Stomach (tissue), 19 donors: ENCODE data around the gene ERCC2. TPM values are rescaled to one million over a fixed set of nuclear protein-coding genes. Genes with fewer than 3 reads are reported as not detected.

Experiments used
- DNase-seq, 2 donors: peaks; one replicate each; pipeline versions ENCODE4 v3.0.0 to v3.0.0-alpha.2; 2013 to 2019
- H3K27ac ChIP-seq, 5 donors: fragments of 200-600 bp in 4 of 5; sonication (generic) in 4 of 5; one replicate each; pipeline ENCODE4 v1.5.1; 2013 to 2019; ENCODE audit warnings: mild to moderate bottlenecking in 1 of 5, moderate library complexity in 1 of 5
- H3K27me3 ChIP-seq, 3 donors: fragments of 200-600 bp; sonication (generic); one replicate each; pipeline ENCODE4 v1.5.1; 2017 to 2019; ENCODE audit warnings: mixed run types in 1 of 3
- H3K36me3 ChIP-seq, 4 donors: fragments of 200-600 bp; sonication (generic); 1 replicate in 3 of 4; 2 replicates in 1 of 4; pipeline ENCODE4 v1.5.1; 2016 to 2019
- H3K4me1 ChIP-seq, 4 donors: fragments of 200-600 bp; sonication (generic); one replicate each; pipeline ENCODE4 v1.5.1; 2016 to 2019
- H3K4me3 ChIP-seq, 4 donors: fragments of 200-600 bp; sonication (generic) in 3 of 4; one replicate each; pipeline ENCODE4 v1.5.1; 2016 to 2019; ENCODE audit warnings: mild to moderate bottlenecking in 1 of 4
- H3K9me3 ChIP-seq, 4 donors: fragments of 200-600 bp; sonication (generic); one replicate each; pipeline ENCODE4 v1.5.1; 2016 to 2019
- EP300 ChIP-seq: sonication (generic); formaldehyde crosslinking; IDR thresholded peaks from one replicate; pipeline ENCODE4 v1.6.1; 2017; ENCODE audit warnings: antibody characterized with exemption
- POLR2A ChIP-seq, 4 donors: fragments of 450-650 bp; IDR thresholded peaks; one replicate each; pipeline ENCODE4 v1.6.1; 2016; ENCODE audit warnings: antibody characterized with exemption in 4 of 4, control low read depth in 2 of 4, mild to moderate bottlenecking in 1 of 4, moderate library complexity in 1 of 4
- POLR2AphosphoS5 ChIP-seq, 3 donors: sonication (generic); formaldehyde crosslinking; IDR thresholded peaks; one replicate each; pipeline ENCODE4 v1.6.1; 2016; ENCODE audit warnings: antibody characterized with exemption in 3 of 3
- WGBS, 5 donors: extraction: QIAGEN DNeasy Blood & Tissue Kit in 3 of 5; methylation state at CpG; one replicate each; pipeline versions ENCODE4 v1.1.5 to v1.1.7; 2013 to 2018; 5-methylcytosine and 5-hydroxymethylcytosine counted together
- intact Hi-C: fragments of 100-400 bp; cut with DNase I; formaldehyde crosslinking; loops from one replicate; pipeline ENCODE4 v1.15.1; 2023; ENCODE audit warnings: low total_unique reads
- long read RNA-seq, 10 donors: transcript quantifications; one replicate each; lab custom pipeline, GENCODE V29; 2026
- polyA plus RNA-seq, 3 donors: library from polyadenylated mRNA; stranded (reverse); fragments of 200-250 nt; gene quantifications; one replicate each; pipeline ENCODE4 v1.2.3, GENCODE V29; 2013
- total RNA-seq, 5 donors: library from RNA; depleted of rRNA; stranded (reverse); fragments of >200 nt; gene quantifications; one replicate each; pipeline versions ENCODE4 v1.1.0 to v1.2.3, GENCODE V29; 2014 to 2016
- TF ChIP-seq, protein P1 (sequence below), 7 experiments: fragments of 450-650 bp in 4 of 7; fragments of 200-600 bp in 3 of 7; sonication (generic) in 3 of 7; IDR thresholded peaks; one replicate each; pipeline ENCODE4 v1.5.1; 2016 to 2019; ENCODE audit warnings: antibody characterized with exemption in 7 of 7, control low read depth in 2 of 7, mild to moderate bottlenecking in 1 of 7
- donor health status: healthy with polysubstance abuse.
- donor health status: Bipolar disorder and iron deficiency.
- donor health status: healthy.

ERCC2 gene
- total RNA-seq, result 10 to 100 TPM in 3 of 5 donors, 1 to 10 TPM in 2; 5.3 to 77.3 (median 12.0) TPM
- polyA plus RNA-seq, result 10 to 100 TPM in 1 of 3 donors, 1 to 10 TPM in 2; 6.2 to 10.5 (median 6.9) TPM
- long read RNA-seq, donor 1, result 0 reads
- long read RNA-seq, donor 2, full-length matches to known transcripts, result 1 of 1 reads
- long read RNA-seq, donor 2, partial matches to known transcripts, result 0 of 1 reads
- long read RNA-seq, donor 2, other reads (novel, unspliced or antisense), result 0 of 1 reads
- long read RNA-seq, donor 3, result 0 reads
- long read RNA-seq, donor 4, result 0 reads
- long read RNA-seq, donor 5, full-length matches to known transcripts, result 1 of 1 reads
- long read RNA-seq, donor 5, partial matches to known transcripts, result 0 of 1 reads
- long read RNA-seq, donor 5, other reads (novel, unspliced or antisense), result 0 of 1 reads
- long read RNA-seq, donor 6, full-length matches to known transcripts, result 6 of 6 reads
- long read RNA-seq, donor 6, partial matches to known transcripts, result 0 of 6 reads
- long read RNA-seq, donor 6, other reads (novel, unspliced or antisense), result 0 of 6 reads
- long read RNA-seq, donor 7, result 0 reads
- long read RNA-seq, donor 8, partial matches to known transcripts, result 0 of 1 reads
- long read RNA-seq, donor 8, other reads (novel, unspliced or antisense), result 0 of 1 reads
- long read RNA-seq, donor 9, full-length matches to known transcripts, result 1 of 1 reads
- long read RNA-seq, donor 9, partial matches to known transcripts, result 0 of 1 reads
- long read RNA-seq, donor 9, other reads (novel, unspliced or antisense), result 0 of 1 reads
- long read RNA-seq, donor 10, full-length matches to known transcripts, result 1 of 1 reads
- long read RNA-seq, donor 10, partial matches to known transcripts, result 0 of 1 reads
- long read RNA-seq, donor 10, other reads (novel, unspliced or antisense), result 0 of 1 reads

DNA sequence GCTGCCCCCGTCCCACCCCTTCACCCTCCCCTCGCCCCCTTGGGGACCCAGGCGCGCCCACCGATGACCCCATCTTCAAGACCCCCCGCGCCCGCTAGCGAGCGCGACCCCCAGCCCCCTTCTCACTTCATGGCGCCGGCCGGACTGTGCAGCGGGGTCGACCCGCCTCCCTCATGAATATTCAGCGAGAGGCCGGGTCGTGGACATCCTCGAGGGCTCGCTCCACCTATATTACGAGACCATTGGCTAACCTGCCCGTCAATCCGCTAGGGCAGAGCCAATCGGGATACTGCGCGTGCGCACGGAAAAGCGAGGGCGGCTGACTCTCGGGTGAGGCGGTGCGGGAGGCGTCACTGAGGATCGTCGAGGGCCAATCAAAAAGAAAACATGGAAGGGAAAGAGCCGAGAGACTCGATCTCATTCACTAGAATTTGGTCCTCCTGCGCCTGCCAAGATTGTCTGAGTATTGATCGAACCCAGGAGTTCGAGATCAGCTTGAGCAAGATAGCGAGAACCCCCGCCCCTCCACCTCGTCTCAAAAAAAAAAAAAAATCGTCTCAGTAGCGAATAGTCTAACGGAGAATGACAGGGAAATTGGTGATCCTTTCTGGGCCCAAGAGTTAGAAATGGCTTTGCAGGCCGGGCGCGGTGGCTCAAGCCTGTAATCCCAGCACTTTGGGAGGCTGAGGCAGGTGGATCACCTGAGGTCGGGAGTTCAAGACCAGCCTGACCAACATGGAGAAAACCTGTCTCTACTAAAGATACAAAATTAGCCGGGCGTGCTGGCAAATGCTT lies at the start of gene ERCC2:
Gene ERCC2 (minus strand): TSS at position 164 of the 795 bp plus-strand sequence. CDS start 33 bp downstream, at position 131.
- WGBS, 5 donors, result 3 to 10% (median 4%) methylated on average over 16 to 55 of the region's 55 CpGs
- Histone ChIP-seq H3K27me3 (no peaks in the 10 kb centered on the region), H3K36me3 (peaks cover 0 to 7% (median 2%) of the 10 kb centered on the region in 4 donors), H3K27ac (peak within 1 kb of the TSS in 4 of 5 donors; percentile 51 to 84 (median 82)), H3K4me1 (peaks cover 6 to 23% (median 17%) of the 10 kb centered on the region in 4 donors), H3K9me3 (no peaks in the 10 kb centered on the region), H3K4me3 (peak within 1 kb of the TSS; percentile 66 to 99 (median 97))
- intact Hi-C loops, result no loop called here
- TF ChIP-seq POLR2A (IDR thresholded peaks at IDR 0.05) (no peak), EP300 (no peak), POLR2AphosphoS5 (IDR thresholded peaks at IDR 0.05) (peak in 2 of 3 donors; percentile 83 to 85)
- TF ChIP-seq, protein P1, sequence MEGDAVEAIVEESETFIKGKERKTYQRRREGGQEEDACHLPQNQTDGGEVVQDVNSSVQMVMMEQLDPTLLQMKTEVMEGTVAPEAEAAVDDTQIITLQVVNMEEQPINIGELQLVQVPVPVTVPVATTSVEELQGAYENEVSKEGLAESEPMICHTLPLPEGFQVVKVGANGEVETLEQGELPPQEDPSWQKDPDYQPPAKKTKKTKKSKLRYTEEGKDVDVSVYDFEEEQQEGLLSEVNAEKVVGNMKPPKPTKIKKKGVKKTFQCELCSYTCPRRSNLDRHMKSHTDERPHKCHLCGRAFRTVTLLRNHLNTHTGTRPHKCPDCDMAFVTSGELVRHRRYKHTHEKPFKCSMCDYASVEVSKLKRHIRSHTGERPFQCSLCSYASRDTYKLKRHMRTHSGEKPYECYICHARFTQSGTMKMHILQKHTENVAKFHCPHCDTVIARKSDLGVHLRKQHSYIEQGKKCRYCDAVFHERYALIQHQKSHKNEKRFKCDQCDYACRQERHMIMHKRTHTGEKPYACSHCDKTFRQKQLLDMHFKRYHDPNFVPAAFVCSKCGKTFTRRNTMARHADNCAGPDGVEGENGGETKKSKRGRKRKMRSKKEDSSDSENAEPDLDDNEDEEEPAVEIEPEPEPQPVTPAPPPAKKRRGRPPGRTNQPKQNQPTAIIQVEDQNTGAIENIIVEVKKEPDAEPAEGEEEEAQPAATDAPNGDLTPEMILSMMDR (IDR thresholded peaks at IDR 0.05), result no peak
- peak; percentile 100 for DNase-seq

DNA sequence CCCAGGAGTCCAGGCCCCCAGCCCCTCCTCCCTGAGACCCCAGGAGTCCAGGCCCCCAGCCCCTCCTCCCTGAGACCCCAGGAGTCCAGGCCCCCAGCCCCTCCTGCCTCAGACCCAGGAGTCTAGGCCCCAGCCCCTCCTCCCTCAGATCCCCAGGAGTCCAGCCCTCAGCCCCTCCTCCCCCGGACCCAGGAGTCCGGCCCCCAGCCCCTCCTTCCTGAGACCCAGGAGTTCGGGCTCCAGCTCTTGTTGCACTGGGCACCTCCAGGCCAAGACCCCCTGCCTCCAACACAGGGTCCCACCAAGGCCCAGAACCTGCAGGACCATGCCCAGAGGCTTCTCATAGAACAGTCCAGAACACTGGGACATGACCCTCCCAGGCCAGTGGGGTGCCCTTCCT lies 49.5 kb upstream of the ERCC2 start:
- Histone ChIP-seq H3K4me1 (peaks cover 18 to 41% (median 30%) of the 10 kb centered on the region in 4 donors), H3K9me3 (no peaks in the 10 kb centered on the region), H3K27ac (peak overlapping the region in 1 of 5 donors; percentile 36), H3K36me3 (peaks cover 20 to 71% (median 62%) of the 10 kb centered on the region in 4 donors), H3K4me3 (no peak overlapping the region), H3K27me3 (no peaks in the 10 kb centered on the region)
- no peak for DNase-seq
- intact Hi-C loops, result no loop called here
- WGBS, 5 donors, result 44 to 61% (median 54%) methylated on average over 3 of the region's 3 CpGs; no CpG with 5 or more reads in 1 of the 5 donors
- TF ChIP-seq POLR2AphosphoS5 (IDR thresholded peaks at IDR 0.05), result no peak
- no peak for TF ChIP-seq POLR2A (IDR thresholded peaks at IDR 0.05)
- TF ChIP-seq, protein P1 (IDR thresholded peaks at IDR 0.05), result no peak
- TF ChIP-seq EP300, result no peak

DNA sequence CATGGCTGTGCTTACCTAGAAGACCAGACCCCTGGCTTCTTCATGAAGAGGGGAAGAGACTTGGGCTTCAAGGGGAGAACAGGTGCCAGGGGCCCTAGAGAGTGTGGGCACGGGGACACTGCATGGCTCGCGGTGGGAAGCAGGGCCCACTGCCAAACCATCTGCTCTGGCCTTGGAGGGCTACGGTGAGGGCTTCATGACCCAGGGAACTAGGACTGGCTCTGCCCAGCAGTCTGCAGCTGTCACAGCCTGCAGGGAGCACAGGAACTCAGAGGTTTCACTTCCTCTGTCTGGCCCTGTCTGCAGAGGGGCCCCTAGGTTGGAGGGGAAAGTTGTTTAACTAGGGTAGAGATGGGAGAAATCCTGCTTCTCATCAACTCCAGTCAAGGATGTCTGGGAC lies 49.0 kb upstream of the ERCC2 start:
- Histone ChIP-seq H3K9me3 (no peaks in the 10 kb centered on the region), H3K4me1 (peaks cover 15 to 36% (median 27%) of the 10 kb centered on the region in 4 donors), H3K4me3 (no peak overlapping the region), H3K27ac (peak overlapping the region in 3 of 5 donors; percentile 10 to 52 (median 17)), H3K27me3 (no peaks in the 10 kb centered on the region), H3K36me3 (peaks cover 20 to 76% (median 67%) of the 10 kb centered on the region in 4 donors)
- TF ChIP-seq POLR2A (IDR thresholded peaks at IDR 0.05) (no peak), POLR2AphosphoS5 (IDR thresholded peaks at IDR 0.05) (no peak), EP300 (no peak)
- TF ChIP-seq, protein P1 (IDR thresholded peaks at IDR 0.05), result no peak
- 43 to 74% (median 61%) methylated on average over 4 of the region's 4 CpGs for WGBS, 5 donors
- intact Hi-C loops, result no loop called here
- DNase-seq, result no peak
